Right ventricle myocardium inferior (tissue), 1 donor: Measurements from ENCODE around the gene MINK1. TPM values are rescaled to one million over a fixed set of nuclear protein-coding genes. Genes with fewer than 3 reads are reported as not detected.

Experiments
- ATAC-seq: fragments of 200-7000 bp; cut with Tn5 transposase; one replicate; pipeline ENCODE4 v1.9.1; 2020; ENCODE audit warnings: mild to moderate bottlenecking, moderate library complexity
- DNase-seq: peaks from one replicate; pipeline ENCODE4 v3.0.0; 2021; ENCODE audit errors: missing footprints
- intact Hi-C: fragments of 100-400 bp; cut with DNase I; formaldehyde crosslinking; loops from one replicate; pipeline ENCODE4 v1.11.0; 2022
- total RNA-seq: library from RNA; stranded (reverse); fragmentation: NEBNext Ultra II Directional; extraction: Animal tissue kit (Norgen Biotek cat#: 25700); gene quantifications from one replicate; pipeline ENCODE4 v1.2.1, GENCODE V29; 2021
- donor health status: DM: no; HTN: yes; CAD: no; lungs with severe emphysema.

MINK1 gene
- total RNA-seq, 1 donor from 2014 or later = 50.7 TPM

GRCh38 chr17:4947010-4947410 lies 113.9 kb downstream of the MINK1 start:
- no peak for DNase-seq
- ATAC-seq = no peak
- intact Hi-C loops = loop anchor here (5.0 kb wide), 1 partner anchor 40 kb away; the partner anchor contains the start of gene CAMTA2

Other genes starting within 250 kb of the MINK1 start
- 48.6 TPM for gene SMTNL2, start 248.8 kb upstream of the MINK1 start, total RNA-seq
- 0.19 TPM for gene ALOX15, start 191.7 kb upstream of the MINK1 start, total RNA-seq
- 34.4 TPM for gene PELP1, start 129.2 kb upstream of the MINK1 start, total RNA-seq
- 28.3 TPM for gene ARRB2, start 122.7 kb upstream of the MINK1 start, total RNA-seq
- gene MED11, start 101.9 kb upstream of the MINK1 start, total RNA-seq = 17.2 TPM
- gene ZMYND15, start 93.5 kb upstream of the MINK1 start, total RNA-seq = 0.11 TPM
- 3.9 TPM for gene CXCL16, start 93.4 kb upstream of the MINK1 start, total RNA-seq
- gene TM4SF5, start 61.5 kb upstream of the MINK1 start, total RNA-seq = not detected
- 0.70 TPM for gene VMO1, start 47.0 kb upstream of the MINK1 start, total RNA-seq
- gene GLTPD2, start 44.4 kb upstream of the MINK1 start, total RNA-seq = not detected
- gene PSMB6, start 37.2 kb upstream of the MINK1 start, total RNA-seq = 225 TPM
- 12.6 TPM for gene PLD2, start 26.2 kb upstream of the MINK1 start, total RNA-seq
- gene C17orf107, start 66.2 kb downstream of the MINK1 start, total RNA-seq = 0.78 TPM
- gene CHRNE, start 69.8 kb downstream of the MINK1 start, total RNA-seq = 0.41 TPM
- not detected for gene GP1BA, start 98.9 kb downstream of the MINK1 start, total RNA-seq
- gene SLC25A11, start 106.7 kb downstream of the MINK1 start, total RNA-seq = 199 TPM
- 91.8 TPM for gene RNF167, start 106.9 kb downstream of the MINK1 start, total RNA-seq
- 218 TPM for gene PFN1, start 115.2 kb downstream of the MINK1 start, total RNA-seq
- 549 TPM for gene ENO3, start 117.8 kb downstream of the MINK1 start, total RNA-seq
- 166 TPM for gene SPAG7, start 134.5 kb downstream of the MINK1 start, total RNA-seq
- 37.1 TPM for gene CAMTA2, start 154.3 kb downstream of the MINK1 start, total RNA-seq
- gene INCA1, start 164.2 kb downstream of the MINK1 start, total RNA-seq = 2.4 TPM
- gene KIF1C, start 164.6 kb downstream of the MINK1 start, total RNA-seq = 708 TPM
- gene SLC52A1, start 202.1 kb downstream of the MINK1 start, total RNA-seq = not detected
- 9.6 TPM for gene ZFP3, start 245.1 kb downstream of the MINK1 start, total RNA-seq